Liver (tissue), 9 donors: ENCODE measurements around the gene MCF2L. TPM values are rescaled to one million over a fixed set of nuclear protein-coding genes. Genes with fewer than 3 reads are reported as not detected.

Experiments used
- DNase-seq: peaks from one replicate; pipeline ENCODE4 v3.0.0-alpha.2; 2017; ENCODE audit warnings: low spot score
- H3K27ac ChIP-seq, 2 donors: one replicate each; pipeline ENCODE4 v1.7.0; 2013; ENCODE audit warnings: inconsistent platforms in 2 of 2, low read length in 2 of 2, control low read depth in 1 of 2, low read depth in 1 of 2, mild to moderate bottlenecking in 1 of 2
- H3K27me3 ChIP-seq, 4 donors: one replicate each; pipeline versions ENCODE4 v1.6.1 to v1.7.0; 2013; ENCODE audit warnings: low read length in 3 of 4, inconsistent platforms in 1 of 4, mild to moderate bottlenecking in 1 of 4, moderate library complexity in 1 of 4; ENCODE audit not compliant: control insufficient read depth in 4 of 4, insufficient read depth in 4 of 4
- H3K36me3 ChIP-seq, 4 donors: one replicate each; pipeline versions ENCODE4 v1.6.1 to v1.7.0; 2013; ENCODE audit warnings: low read length in 3 of 4, mild to moderate bottlenecking in 3 of 4, low read depth in 1 of 4, moderate library complexity in 1 of 4; ENCODE audit not compliant: control insufficient read depth in 4 of 4, insufficient read depth in 3 of 4
- H3K4me1 ChIP-seq, 4 donors: one replicate each; pipeline versions ENCODE4 v1.6.1 to v1.7.0; 2013; ENCODE audit warnings: low read length in 3 of 4, mild to moderate bottlenecking in 3 of 4, moderate library complexity in 1 of 4; ENCODE audit not compliant: control insufficient read depth in 4 of 4, insufficient read depth in 4 of 4
- H3K4me3 ChIP-seq, 3 donors: one replicate each; pipeline versions ENCODE4 v1.6.1 to v1.7.0; 2013; ENCODE audit warnings: low read length in 3 of 3, control low read depth in 1 of 3, low read depth in 1 of 3, mild to moderate bottlenecking in 1 of 3
- H3K9ac ChIP-seq, 2 donors: one replicate each; pipeline ENCODE4 v1.7.0; 2013; ENCODE audit warnings: low read length in 2 of 2, mild to moderate bottlenecking in 2 of 2, moderate library complexity in 2 of 2, control low read depth in 1 of 2, low read depth in 1 of 2
- H3K9me3 ChIP-seq, 4 donors: one replicate each; pipeline versions ENCODE4 v1.6.1 to v1.7.0; 2013; ENCODE audit warnings: low read length in 3 of 4; ENCODE audit not compliant: control insufficient read depth in 4 of 4
- ATF3 ChIP-seq: IDR thresholded peaks from 2 replicates; pipeline ENCODE4 v1.6.1; 2016; ENCODE audit warnings: antibody characterized with exemption
- EGR1 ChIP-seq, 2 donors: IDR thresholded peaks; 2 replicates each; pipeline ENCODE4 v1.6.1; 2016 to 2018; ENCODE audit warnings: antibody characterized with exemption in 2 of 2, low read depth in 2 of 2
- FOXA1 ChIP-seq: IDR thresholded peaks from 2 replicates; pipeline ENCODE4 v1.6.1; 2016; ENCODE audit warnings: antibody characterized with exemption
- FOXA2 ChIP-seq: IDR thresholded peaks from 2 replicates; pipeline ENCODE4 v1.6.1; 2016; ENCODE audit warnings: antibody characterized with exemption
- GABPA ChIP-seq, 2 donors: IDR thresholded peaks in 1 of 2; conservative IDR thresholded peaks in 1 of 2; 2 replicates each; pipeline ENCODE4 v1.6.1; 2016; ENCODE audit warnings: antibody characterized with exemption in 2 of 2, mild to moderate bottlenecking in 1 of 2, moderate library complexity in 1 of 2
- HNF4A ChIP-seq, 2 donors: conservative IDR thresholded peaks; 2 replicates each; pipeline ENCODE4 v1.6.1; 2016; ENCODE audit warnings: antibody characterized with exemption in 2 of 2, mild to moderate bottlenecking in 2 of 2
- HNF4G ChIP-seq: IDR thresholded peaks from 2 replicates; pipeline ENCODE4 v1.6.1; 2016; ENCODE audit warnings: antibody characterized with exemption
- JUND ChIP-seq, 2 donors: IDR thresholded peaks; 2 replicates each; pipeline ENCODE4 v1.6.1; 2016; ENCODE audit warnings: antibody characterized with exemption in 2 of 2
- MAX ChIP-seq: IDR thresholded peaks from 2 replicates; pipeline ENCODE4 v1.6.1; 2016; ENCODE audit warnings: antibody characterized with exemption
- NR2F2 ChIP-seq: IDR thresholded peaks from 2 replicates; pipeline ENCODE4 v1.6.1; 2016; ENCODE audit warnings: antibody characterized with exemption
- RAD21 ChIP-seq, 2 donors: IDR thresholded peaks; 2 replicates each; pipeline ENCODE4 v1.6.1; 2016; ENCODE audit warnings: antibody characterized with exemption in 2 of 2, mild to moderate bottlenecking in 2 of 2
- SP1 ChIP-seq: IDR thresholded peaks from 2 replicates; pipeline ENCODE4 v1.6.1; 2018; ENCODE audit warnings: antibody characterized with exemption, mild to moderate bottlenecking
- TAF1 ChIP-seq: conservative IDR thresholded peaks from 2 replicates; pipeline ENCODE4 v1.6.1; 2016; ENCODE audit warnings: antibody characterized with exemption, mild to moderate bottlenecking
- YY1 ChIP-seq: IDR thresholded peaks from 2 replicates; pipeline ENCODE4 v1.6.1; 2016; ENCODE audit warnings: antibody characterized with exemption, mild to moderate bottlenecking
- ZBTB33 ChIP-seq: IDR thresholded peaks from 2 replicates; pipeline ENCODE4 v1.6.1; 2016; ENCODE audit warnings: antibody characterized with exemption
- WGBS: extraction: QIAGEN DNeasy Blood & Tissue Kit; methylation state at CpG from one replicate; pipeline ENCODE4 v1.1.7; 2013; 5-methylcytosine and 5-hydroxymethylcytosine counted together
- polyA plus RNA-seq, 2 donors: library from polyadenylated mRNA; stranded (reverse) in 1 of 2; unstranded in 1 of 2; fragments of 200-250 nt in 1 of 2; fragments of >200 nt in 1 of 2; fragmentation: Nextera tagmentation in 1 of 2; extraction: Ambion mirVana in 1 of 2; gene quantifications; one replicate each; pipeline versions ENCODE4 v1.2.1 to v1.2.3, GENCODE V29; 2013 to 2015
- total RNA-seq, 2 donors: library from RNA; depleted of rRNA; stranded (reverse); fragments of >200 nt; gene quantifications; one replicate each; pipeline ENCODE4 v1.2.3, GENCODE V29; 2014
- TF ChIP-seq, protein P1 (sequence below): fragments of 150-350 bp; IDR thresholded peaks from 2 replicates; pipeline ENCODE4 v1.5.1; 2017; ENCODE audit warnings: improper control_type of control experiment, low read depth, low read length; ENCODE audit not compliant: missing input control
- donor health status: healthy.
- donor health status: healthy.
- donor health status: healthy.
- donor health status: healthy.
- donor health status: healthy.

MCF2L gene
- total and polyA plus RNA-seq, 4 donors: 2.9 to 12.8 (median 7.1) TPM

DNA sequence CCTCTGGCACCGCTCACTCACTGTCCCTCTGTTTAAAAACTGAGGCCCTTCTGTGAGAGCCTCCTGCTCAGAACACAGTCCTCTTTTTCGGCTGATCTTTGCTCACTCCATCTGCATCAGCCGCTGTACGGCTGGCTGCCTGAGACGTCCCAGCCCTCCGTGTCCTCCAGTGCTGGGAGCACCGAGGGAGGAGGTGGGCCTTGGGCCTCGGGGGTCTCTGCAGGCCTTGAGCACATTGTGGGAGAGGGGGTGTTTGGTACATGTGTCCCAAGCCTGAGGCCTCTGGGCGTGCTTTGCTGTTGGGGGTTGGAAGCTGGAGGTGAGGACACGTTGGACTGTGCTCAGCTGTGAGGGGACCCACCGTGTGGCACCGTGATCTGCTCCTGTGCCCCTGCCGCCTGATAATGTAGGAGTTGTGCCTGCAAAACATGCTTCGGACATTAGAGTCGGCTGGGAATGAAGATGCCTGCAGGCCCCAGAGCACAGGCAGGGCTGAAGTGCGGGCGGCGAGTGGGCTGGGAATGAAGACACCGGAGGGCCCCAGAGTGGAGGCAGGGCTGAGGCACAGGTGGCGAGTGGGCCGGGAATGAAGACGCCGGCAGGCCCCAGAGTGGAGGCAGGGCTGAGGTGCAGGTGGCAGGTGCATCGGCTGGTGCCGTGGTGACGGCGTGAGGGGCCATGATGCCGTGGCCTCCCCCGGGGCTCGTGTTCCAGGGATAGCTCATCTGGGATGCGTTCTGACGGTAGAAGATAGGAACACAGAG is 30.6 kb downstream of the MCF2L start:
- Histone ChIP-seq H3K27ac (no peak overlapping the region), H3K9ac (no peak overlapping the region), H3K27me3 (no peaks in the 10 kb centered on the region)

GRCh38 chr13:113000575-113000974 is 31.6 kb downstream of the MCF2L start:
- no peak overlapping the region for H3K4me3 ChIP-seq
- DNase-seq: no peak
- TF ChIP-seq HNF4A (conservative IDR thresholded peaks at IDR 0.05): no peak
- TF ChIP-seq, protein P1, sequence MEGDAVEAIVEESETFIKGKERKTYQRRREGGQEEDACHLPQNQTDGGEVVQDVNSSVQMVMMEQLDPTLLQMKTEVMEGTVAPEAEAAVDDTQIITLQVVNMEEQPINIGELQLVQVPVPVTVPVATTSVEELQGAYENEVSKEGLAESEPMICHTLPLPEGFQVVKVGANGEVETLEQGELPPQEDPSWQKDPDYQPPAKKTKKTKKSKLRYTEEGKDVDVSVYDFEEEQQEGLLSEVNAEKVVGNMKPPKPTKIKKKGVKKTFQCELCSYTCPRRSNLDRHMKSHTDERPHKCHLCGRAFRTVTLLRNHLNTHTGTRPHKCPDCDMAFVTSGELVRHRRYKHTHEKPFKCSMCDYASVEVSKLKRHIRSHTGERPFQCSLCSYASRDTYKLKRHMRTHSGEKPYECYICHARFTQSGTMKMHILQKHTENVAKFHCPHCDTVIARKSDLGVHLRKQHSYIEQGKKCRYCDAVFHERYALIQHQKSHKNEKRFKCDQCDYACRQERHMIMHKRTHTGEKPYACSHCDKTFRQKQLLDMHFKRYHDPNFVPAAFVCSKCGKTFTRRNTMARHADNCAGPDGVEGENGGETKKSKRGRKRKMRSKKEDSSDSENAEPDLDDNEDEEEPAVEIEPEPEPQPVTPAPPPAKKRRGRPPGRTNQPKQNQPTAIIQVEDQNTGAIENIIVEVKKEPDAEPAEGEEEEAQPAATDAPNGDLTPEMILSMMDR: no peak
- no peak for TF ChIP-seq TAF1
- no peak for TF ChIP-seq GABPA (IDR thresholded peaks at IDR 0.05 in 1 of 2, conservative IDR thresholded peaks at IDR 0.05 in 1 of 2)
- TF ChIP-seq ATF3: no peak
- no peak for TF ChIP-seq JUND (IDR thresholded peaks at IDR 0.05)
- TF ChIP-seq YY1: no peak
- no peak for TF ChIP-seq ZBTB33
- no peak for TF ChIP-seq NR2F2
- TF ChIP-seq FOXA1: no peak
- no peak for TF ChIP-seq RAD21 (IDR thresholded peaks at IDR 0.05)
- H3K9ac ChIP-seq: no peak overlapping the region
- peaks cover 11 to 28% (median 24%) of the 10 kb centered on the region in 4 donors for H3K4me1 ChIP-seq
- WGBS: 94% methylated on average over 14 of the region's 14 CpGs
- H3K27ac ChIP-seq: no peak overlapping the region
- no peaks in the 10 kb centered on the region for H3K36me3 ChIP-seq
- H3K9me3 ChIP-seq: no peaks in the 10 kb centered on the region
- no peaks in the 10 kb centered on the region for H3K27me3 ChIP-seq

More for the DNA sequence above, 30.6 kb downstream of the MCF2L start:
- TF ChIP-seq ATF3 (no peak), SP1 (no peak), FOXA2 (no peak), JUND (IDR thresholded peaks at IDR 0.05) (no peak), EGR1 (IDR thresholded peaks at IDR 0.05; ENCODE audit: low read depth in 2 of 2) (no peak), MAX (no peak), FOXA1 (no peak), NR2F2 (no peak), YY1 (no peak), RAD21 (IDR thresholded peaks at IDR 0.05) (no peak), HNF4G (no peak)
- TF ChIP-seq, protein P1: no peak
- Histone ChIP-seq H3K4me3 (no peak overlapping the region), H3K9me3 (no peaks in the 10 kb centered on the region), H3K36me3 (no peaks in the 10 kb centered on the region), H3K4me1 (peaks cover 11 to 28% (median 24%) of the 10 kb centered on the region in 4 donors)
- DNase-seq: no peak
- 94% methylated on average over 32 of the region's 32 CpGs for WGBS
